ENCODE results near the gene TTC9C. TPM values are rescaled to one million over a fixed set of nuclear protein-coding genes. Genes with fewer than 3 reads are reported as not detected.
A peak's percentile ranks its signal among the peaks of the same experiment; 100 is the strongest.

Gene TTC9C, protein sequence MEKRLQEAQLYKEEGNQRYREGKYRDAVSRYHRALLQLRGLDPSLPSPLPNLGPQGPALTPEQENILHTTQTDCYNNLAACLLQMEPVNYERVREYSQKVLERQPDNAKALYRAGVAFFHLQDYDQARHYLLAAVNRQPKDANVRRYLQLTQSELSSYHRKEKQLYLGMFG
- polyA plus RNA-seq = 10 to 100 TPM; 13.5 to 36.9 (median 31.4) TPM
- long read RNA-seq, donor 1, transcript TTC9C-206 (1 exons, 346 nt) = major isoform, 31 of 51 reads
- long read RNA-seq, donor 1, transcript TTC9C-202 (3 exons, 1,080 nt) = minor isoform, 16 of 51 reads
- long read RNA-seq, donor 1, partial matches to known transcripts = 0 of 51 reads
- long read RNA-seq, donor 1, other reads (novel, unspliced or antisense) = 0 of 51 reads
- long read RNA-seq, donor 2, transcript TTC9C-202 (3 exons, 1,080 nt) = major isoform, 6 of 11 reads
- long read RNA-seq, donor 2, partial matches to known transcripts = 0 of 11 reads
- long read RNA-seq, donor 2, other reads (novel, unspliced or antisense) = 0 of 11 reads
- long read RNA-seq, donor 3, transcript TTC9C-206 (1 exons, 346 nt) = major isoform, 12 of 17 reads
- long read RNA-seq, donor 3, partial matches to known transcripts = 0 of 17 reads
- long read RNA-seq, donor 3, other reads (novel, unspliced or antisense) = 0 of 17 reads
- long read RNA-seq, donor 4, partial matches to known transcripts = 0 of 1 reads
- long read RNA-seq, donor 4, other reads (novel, unspliced or antisense) = 0 of 1 reads
- long read RNA-seq, donor 5, partial matches to known transcripts = 0 of 2 reads
- long read RNA-seq, donor 5, other reads (novel, unspliced or antisense) = 0 of 2 reads
- long read RNA-seq, donor 6, transcript TTC9C-202 (3 exons, 1,080 nt) = minor isoform, 8 of 22 reads
- long read RNA-seq, donor 6, transcript TTC9C-206 (1 exons, 346 nt) = major isoform, 13 of 22 reads
- long read RNA-seq, donor 6, partial matches to known transcripts = 0 of 22 reads
- long read RNA-seq, donor 6, other reads (novel, unspliced or antisense) = 0 of 22 reads
- long read RNA-seq, donor 7 = 0 reads
- long read RNA-seq, donor 8, partial matches to known transcripts = 0 of 1 reads
- long read RNA-seq, donor 8, other reads (novel, unspliced or antisense) = 0 of 1 reads
- long read RNA-seq, donor 9, partial matches to known transcripts = 0 of 6 reads
- long read RNA-seq, donor 9, other reads (novel, unspliced or antisense) = 0 of 6 reads
- long read RNA-seq, donor 10, transcript TTC9C-206 (1 exons, 346 nt) = major isoform, 23 of 34 reads
- long read RNA-seq, donor 10, transcript TTC9C-202 (3 exons, 1,080 nt) = minor isoform, 9 of 34 reads
- long read RNA-seq, donor 10, partial matches to known transcripts = 0 of 34 reads
- long read RNA-seq, donor 10, other reads (novel, unspliced or antisense) = 0 of 34 reads

DNA sequence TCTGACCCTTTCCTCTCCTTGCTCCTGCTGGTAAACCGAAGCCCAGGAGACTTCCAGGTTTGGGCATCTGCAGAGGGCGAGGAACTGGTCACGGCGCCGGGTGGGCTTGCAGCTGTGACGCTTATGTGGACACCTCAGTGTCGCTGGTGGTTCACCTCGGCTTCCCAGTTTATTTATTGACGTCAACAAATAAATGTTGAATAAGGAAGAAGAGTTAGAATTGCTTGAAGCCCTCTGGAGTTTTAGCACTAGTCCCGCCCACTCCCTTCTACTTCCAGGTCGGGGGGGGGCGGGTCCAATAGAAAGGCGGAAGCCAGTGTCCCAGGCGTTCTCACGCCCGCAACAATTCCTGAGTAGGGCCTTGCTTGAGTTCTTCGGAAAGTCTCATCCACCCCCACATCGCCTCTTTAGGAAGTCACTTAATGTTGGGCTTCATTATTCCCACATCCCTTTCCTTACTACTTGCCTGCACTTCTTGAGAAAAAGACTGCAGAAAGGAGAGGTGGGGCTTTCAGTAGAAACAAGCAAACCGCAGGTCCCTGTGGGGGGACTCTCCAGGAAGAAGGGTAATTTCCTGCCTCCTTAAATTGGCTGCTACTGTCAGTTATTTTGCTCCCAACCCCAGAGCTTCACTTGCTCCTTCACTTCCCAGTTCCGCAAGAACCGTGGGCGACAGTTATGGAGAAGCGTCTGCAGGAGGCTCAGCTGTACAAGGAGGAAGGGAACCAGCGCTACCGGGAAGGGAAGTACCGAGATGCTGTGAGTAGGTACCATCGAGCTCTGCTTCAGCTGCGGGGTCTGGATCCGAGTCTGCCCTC is at the start of gene TTC9C:
Gene TTC9C, plus strand, starts transcription at position 316 of the 818 bp plus-strand sequence. Its CDS starts 363 bp downstream, at position 679.
- H3K4me3 ChIP-seq (ENCODE audit: low read depth in 1 of 3, low read length in 3 of 3) = peak within 1 kb of the TSS; percentile 81 to 83 (median 82)
- H3K4me1 ChIP-seq (ENCODE audit: control insufficient read depth in 3 of 3, insufficient read depth in 2 of 3, low read depth in 1 of 3, low read length in 2 of 3) = peaks cover 2 to 10% (median 2%) of the 10 kb centered on the region in 3 donors
- FAIRE-seq (no peak), DNase-seq (peak; percentile 92)
- H3K36me3 ChIP-seq (ENCODE audit: control insufficient read depth in 3 of 3, insufficient read depth in 2 of 3, low read depth in 1 of 3, low read length in 3 of 3) = peaks cover 5 to 21% (median 6%) of the 10 kb centered on the region in 3 donors
- WGBS, 3 donors = 0% methylated on average over 29 of the region's 29 CpGs
- peak within 1 kb of the TSS; percentile 90 to 95 (median 95) for H3K27ac ChIP-seq (ENCODE audit: low read depth in 1 of 3, low read length in 2 of 3)
- H3K27me3 ChIP-seq (ENCODE audit: control insufficient read depth in 3 of 3, insufficient read depth in 3 of 3, low read length in 3 of 3) = no peaks in the 10 kb centered on the region
- no peaks in the 10 kb centered on the region for H3K9me3 ChIP-seq (ENCODE audit: control insufficient read depth in 2 of 2, insufficient read depth in 1 of 2, low read depth in 1 of 2, low read length in 1 of 2)

DNA sequence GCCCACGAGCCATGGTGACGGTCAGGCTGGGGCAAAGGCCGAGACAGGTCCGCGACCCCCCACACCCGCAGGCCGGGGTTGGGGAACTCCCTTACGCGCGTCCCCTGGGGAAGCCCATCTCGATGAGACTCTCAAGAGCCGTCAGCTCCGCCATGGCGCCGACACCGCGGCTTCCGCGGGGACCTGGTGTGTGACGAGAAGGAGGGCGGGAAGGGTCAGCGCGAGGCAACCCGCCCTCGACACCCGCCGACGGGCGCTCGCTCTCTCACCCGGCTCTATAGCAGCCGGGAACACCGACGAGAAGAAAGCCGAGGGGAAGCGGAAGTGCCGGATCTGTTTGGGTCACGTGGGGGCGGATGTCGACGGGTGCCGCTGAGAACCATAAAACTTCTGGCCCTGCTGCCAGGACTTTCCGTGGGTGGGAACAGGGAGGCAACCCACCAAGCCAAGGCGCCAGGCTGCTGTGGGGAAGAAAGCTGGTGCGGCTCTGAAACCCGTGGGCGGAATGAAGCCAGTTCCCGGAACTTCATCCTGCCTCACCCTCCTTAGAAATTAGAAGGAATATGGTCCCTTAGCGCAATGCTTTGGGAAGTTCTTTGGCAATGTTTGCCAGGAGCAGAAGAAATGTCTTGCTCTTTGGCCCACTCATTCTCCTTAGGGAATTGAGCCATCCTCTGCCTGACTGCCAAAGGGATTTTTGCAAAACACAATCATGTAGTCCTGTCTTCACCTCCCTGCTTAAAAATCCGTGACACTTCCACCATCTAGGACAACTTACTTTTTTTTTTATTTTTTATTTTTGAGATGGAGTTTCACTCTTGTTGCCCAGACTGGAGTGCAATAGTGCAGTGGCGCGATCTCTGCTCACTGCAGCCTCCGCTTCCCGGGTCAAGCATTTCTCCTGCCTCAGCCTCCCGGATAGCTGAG is 49.3 kb upstream of the TTC9C start, which contains the start of gene UBXN1:
Gene UBXN1, minus strand, starts transcription at position 304 of the 927 bp plus-strand sequence. Its CDS starts 150 bp downstream, at position 154.
- Histone ChIP-seq H3K9me3 (ENCODE audit: control insufficient read depth in 2 of 2, insufficient read depth in 1 of 2, low read depth in 1 of 2, low read length in 1 of 2) (no peaks in the 10 kb centered on the region), H3K4me3 (ENCODE audit: low read depth in 1 of 3, low read length in 3 of 3) (peak within 1 kb of the TSS; percentile 85 to 97 (median 93)), H3K4me1 (ENCODE audit: control insufficient read depth in 3 of 3, insufficient read depth in 2 of 3, low read depth in 1 of 3, low read length in 2 of 3) (peaks cover 2 to 10% (median 4%) of the 10 kb centered on the region in 3 donors), H3K36me3 (ENCODE audit: control insufficient read depth in 3 of 3, insufficient read depth in 2 of 3, low read depth in 1 of 3, low read length in 3 of 3) (peaks cover 2 to 24% (median 3%) of the 10 kb centered on the region in 3 donors), H3K27ac (ENCODE audit: low read depth in 1 of 3, low read length in 2 of 3) (peak within 1 kb of the TSS; percentile 70 to 88 (median 77)), H3K27me3 (ENCODE audit: control insufficient read depth in 3 of 3, insufficient read depth in 3 of 3, low read length in 3 of 3) (no peaks in the 10 kb centered on the region)
- no peak for FAIRE-seq
- 2 to 7% (median 3%) methylated on average over 50 to 55 of the region's 55 CpGs for WGBS, 3 donors
- DNase-seq = peak; percentile 90 to 94

DNA sequence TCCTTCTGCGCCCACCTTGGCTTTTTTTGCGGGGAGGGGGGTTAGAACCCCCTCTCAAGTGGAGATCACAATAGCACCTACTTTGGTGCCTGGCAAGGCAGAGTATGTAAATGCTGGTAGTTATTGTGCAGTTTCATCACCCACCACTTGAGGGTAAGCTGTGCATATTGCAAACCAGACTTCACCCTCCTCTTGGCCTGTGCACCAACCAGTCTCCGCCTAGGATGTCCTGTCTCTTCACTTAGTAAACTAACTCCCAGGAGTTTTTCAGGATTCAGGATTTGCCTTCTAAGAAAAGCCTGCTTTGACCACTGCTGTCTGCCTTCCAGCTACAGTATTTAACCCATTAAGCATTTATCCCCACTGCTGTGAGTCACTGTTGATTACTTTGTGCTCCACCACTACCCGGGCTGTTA is 47.5 kb upstream of the TTC9C start:
- no peaks in the 10 kb centered on the region for H3K27me3 ChIP-seq (ENCODE audit: control insufficient read depth in 3 of 3, insufficient read depth in 3 of 3, low read length in 3 of 3)
- peak overlapping the region in 1 of 3 donors; percentile 0 for H3K27ac ChIP-seq (ENCODE audit: low read depth in 1 of 3, low read length in 2 of 3)
- H3K36me3 ChIP-seq (ENCODE audit: control insufficient read depth in 3 of 3, insufficient read depth in 2 of 3, low read depth in 1 of 3, low read length in 3 of 3) = peaks cover 2 to 13% (median 3%) of the 10 kb centered on the region in 3 donors
- H3K4me1 ChIP-seq (ENCODE audit: control insufficient read depth in 3 of 3, insufficient read depth in 2 of 3, low read depth in 1 of 3, low read length in 2 of 3) = peaks cover 2 to 10% (median 4%) of the 10 kb centered on the region in 3 donors
- H3K9me3 ChIP-seq (ENCODE audit: control insufficient read depth in 2 of 2, insufficient read depth in 1 of 2, low read depth in 1 of 2, low read length in 1 of 2) = no peaks in the 10 kb centered on the region
- FAIRE-seq = no peak
- DNase-seq = peak; percentile 67 to 70
- WGBS, 3 donors = 37 to 50% (median 49%) methylated on average over 4 of the region's 4 CpGs
- no peak overlapping the region for H3K4me3 ChIP-seq (ENCODE audit: low read depth in 1 of 3, low read length in 3 of 3)

DNA sequence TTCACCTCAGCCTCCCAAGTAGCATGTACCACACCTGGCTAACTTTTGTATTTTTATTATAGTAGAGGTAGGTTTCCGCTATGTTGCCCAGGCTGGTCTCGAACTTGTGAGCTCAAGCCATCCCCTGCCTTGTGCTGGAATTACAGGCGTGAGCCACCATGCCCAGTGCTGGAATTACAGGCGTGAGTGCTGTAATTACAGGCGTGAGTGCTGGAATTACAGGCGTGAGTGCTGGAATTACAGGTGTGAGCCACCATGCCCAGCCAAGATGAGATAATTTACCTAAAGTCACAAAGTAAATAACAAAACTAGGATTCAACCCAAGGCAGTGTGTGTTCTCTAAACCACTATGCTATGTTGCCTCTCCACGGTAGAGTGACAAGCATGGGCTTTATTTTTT is 45.8 kb upstream of the TTC9C start:
- no peak overlapping the region for H3K4me3 ChIP-seq (ENCODE audit: low read depth in 1 of 3, low read length in 3 of 3)
- H3K4me1 ChIP-seq (ENCODE audit: control insufficient read depth in 3 of 3, insufficient read depth in 2 of 3, low read depth in 1 of 3, low read length in 2 of 3) = peaks cover 2 to 10% (median 4%) of the 10 kb centered on the region in 3 donors
- no peaks in the 10 kb centered on the region for H3K9me3 ChIP-seq (ENCODE audit: control insufficient read depth in 2 of 2, insufficient read depth in 1 of 2, low read depth in 1 of 2, low read length in 1 of 2)
- FAIRE-seq (no peak), DNase-seq (no peak)
- H3K27ac ChIP-seq (ENCODE audit: low read depth in 1 of 3, low read length in 2 of 3) = no peak overlapping the region
- WGBS, 3 donors = 62 to 82% (median 63%) methylated on average over 7 of the region's 7 CpGs
- H3K36me3 ChIP-seq (ENCODE audit: control insufficient read depth in 3 of 3, insufficient read depth in 2 of 3, low read depth in 1 of 3, low read length in 3 of 3) = peaks cover 0 to 4% (median 0%) of the 10 kb centered on the region in 3 donors
- peaks cover 0 to 7% (median 0%) of the 10 kb centered on the region in 3 donors for H3K27me3 ChIP-seq (ENCODE audit: control insufficient read depth in 3 of 3, insufficient read depth in 3 of 3, low read length in 3 of 3)

DNA sequence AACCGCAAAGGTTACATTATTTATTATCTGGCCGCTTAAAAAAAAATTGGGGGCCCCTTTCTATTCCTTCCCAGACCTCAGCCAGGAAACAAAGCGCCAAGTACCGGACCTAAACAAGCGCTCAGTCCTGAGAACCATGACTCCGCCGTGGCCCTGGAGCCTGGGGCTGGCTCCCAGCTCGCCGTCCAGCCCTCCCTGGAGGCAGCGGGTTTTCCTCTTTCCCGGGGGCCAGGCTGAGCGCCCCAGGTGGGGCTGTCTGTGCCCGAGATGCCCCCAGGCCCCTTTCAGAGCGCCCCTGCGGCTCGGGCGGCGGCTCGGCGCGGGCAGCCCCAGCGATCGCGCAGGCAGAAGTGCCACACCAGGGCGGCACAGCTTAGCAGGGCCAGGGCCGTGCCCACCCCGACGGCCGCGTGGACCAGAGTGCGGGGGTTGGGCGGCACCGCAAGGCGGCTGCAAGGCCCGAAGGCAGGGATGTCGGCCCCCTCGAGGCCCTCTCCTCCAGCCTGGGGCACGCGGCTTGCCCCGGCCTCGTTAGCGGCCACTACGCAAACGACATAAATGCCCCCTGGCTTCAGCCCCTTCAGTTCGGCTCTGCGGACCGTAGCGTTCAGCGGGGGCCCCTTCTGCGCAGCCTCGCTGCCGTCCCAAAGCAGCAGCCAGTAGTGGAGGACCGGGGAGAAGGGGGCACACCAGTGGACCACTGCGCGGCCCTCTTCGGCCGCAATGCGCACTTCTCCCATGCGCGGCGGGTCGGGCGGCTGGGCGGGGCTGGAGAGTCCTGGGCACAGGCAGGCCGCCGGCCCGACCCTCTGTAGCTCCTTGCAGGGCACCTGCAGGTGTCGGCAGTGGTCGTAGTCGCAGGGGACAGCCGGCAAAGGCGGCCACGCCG is 40.5 kb upstream of the TTC9C start:
- WGBS, 3 donors = 23 to 37% (median 33%) methylated on average over 61 to 74 of the region's 74 CpGs
- Histone ChIP-seq H3K4me3 (ENCODE audit: low read depth in 1 of 3, low read length in 3 of 3) (peak overlapping the region in 2 of 3 donors; percentile 33 to 35), H3K27ac (ENCODE audit: low read depth in 1 of 3, low read length in 2 of 3) (peak overlapping the region in 1 of 3 donors; percentile 17), H3K27me3 (ENCODE audit: control insufficient read depth in 3 of 3, insufficient read depth in 3 of 3, low read length in 3 of 3) (peaks cover 0 to 22% (median 0%) of the 10 kb centered on the region in 3 donors), H3K36me3 (ENCODE audit: control insufficient read depth in 3 of 3, insufficient read depth in 2 of 3, low read depth in 1 of 3, low read length in 3 of 3) (peaks cover 0 to 37% (median 15%) of the 10 kb centered on the region in 3 donors), H3K4me1 (ENCODE audit: control insufficient read depth in 3 of 3, insufficient read depth in 2 of 3, low read depth in 1 of 3, low read length in 2 of 3) (peaks cover 0 to 14% (median 4%) of the 10 kb centered on the region in 3 donors), H3K9me3 (ENCODE audit: control insufficient read depth in 2 of 2, insufficient read depth in 1 of 2, low read depth in 1 of 2, low read length in 1 of 2) (no peaks in the 10 kb centered on the region)
- FAIRE-seq (no peak), DNase-seq (peak in 1 of 2 donors; percentile 43)

DNA sequence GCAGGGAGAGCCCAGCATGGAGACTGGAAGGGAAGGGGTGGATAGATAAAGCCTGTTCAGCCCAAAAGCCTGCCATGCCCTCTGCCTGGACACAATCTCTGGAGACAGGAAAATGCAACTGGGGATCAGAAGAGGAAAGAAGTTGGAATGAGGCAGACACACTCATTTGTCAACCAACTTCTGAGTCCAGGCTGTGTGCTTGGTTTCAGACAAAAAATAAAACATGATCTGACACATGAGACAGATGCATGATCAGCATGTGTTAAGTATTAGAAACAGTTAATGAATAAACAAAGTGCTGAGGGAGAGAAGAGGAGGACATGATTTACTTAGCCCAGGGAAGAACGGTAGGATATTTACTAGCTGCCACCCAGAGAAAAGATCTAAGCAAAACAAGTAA is 39.8 kb upstream of the TTC9C start:
- Histone ChIP-seq H3K4me3 (ENCODE audit: low read depth in 1 of 3, low read length in 3 of 3) (peak overlapping the region in 1 of 3 donors; percentile 33), H3K36me3 (ENCODE audit: control insufficient read depth in 3 of 3, insufficient read depth in 2 of 3, low read depth in 1 of 3, low read length in 3 of 3) (peaks cover 0 to 43% (median 15%) of the 10 kb centered on the region in 3 donors), H3K27ac (ENCODE audit: low read depth in 1 of 3, low read length in 2 of 3) (peak overlapping the region in 2 of 3 donors; percentile 0 to 67), H3K9me3 (ENCODE audit: control insufficient read depth in 2 of 2, insufficient read depth in 1 of 2, low read depth in 1 of 2, low read length in 1 of 2) (no peaks in the 10 kb centered on the region), H3K27me3 (ENCODE audit: control insufficient read depth in 3 of 3, insufficient read depth in 3 of 3, low read length in 3 of 3) (peaks cover 0 to 22% (median 0%) of the 10 kb centered on the region in 3 donors), H3K4me1 (ENCODE audit: control insufficient read depth in 3 of 3, insufficient read depth in 2 of 3, low read depth in 1 of 3, low read length in 2 of 3) (peaks cover 0 to 14% (median 4%) of the 10 kb centered on the region in 3 donors)
- WGBS, 3 donors = 44 to 50% (median 47%) methylated on average over 1 of the region's 1 CpG
- DNase-seq = no peak
- no peak for FAIRE-seq
